Thyroid gland (tissue), 4 donors: Measurements from ENCODE around the gene TBC1D5. TPM values are rescaled to one million over a fixed set of nuclear protein-coding genes. Genes with fewer than 3 reads are reported as not detected.
A peak's percentile ranks its signal among the peaks of the same experiment; 100 is the strongest.

Source experiments
- DNase-seq, 2 donors: peaks; one replicate each; pipeline ENCODE4 v3.0.0-alpha.2; 2019
- H3K27ac ChIP-seq, 3 donors: fragments of 200-600 bp; sonication (generic); 1 replicate in 2 of 3; 2 replicates in 1 of 3; pipeline ENCODE4 v1.5.1; 2016 to 2019; ENCODE audit warnings: mild to moderate bottlenecking in 1 of 3, moderate library complexity in 1 of 3
- H3K27me3 ChIP-seq: fragments of 200-600 bp; sonication (generic); one replicate; pipeline ENCODE4 v1.5.1; 2019
- H3K36me3 ChIP-seq, 2 donors: fragments of 200-600 bp; sonication (generic); one replicate each; pipeline ENCODE4 v1.5.1; 2016 to 2019
- H3K4me1 ChIP-seq, 2 donors: fragments of 200-600 bp; sonication (generic); one replicate each; pipeline ENCODE4 v1.5.1; 2017 to 2019
- H3K4me3 ChIP-seq, 3 donors: fragments of 200-600 bp; sonication (generic); replicated peaks in 1 of 3; 1 replicate in 2 of 3; 2 replicates in 1 of 3; pipeline ENCODE4 v1.5.1; 2016; ENCODE audit warnings: mild to moderate bottlenecking in 1 of 3
- H3K9me3 ChIP-seq: fragments of 200-600 bp; sonication (generic); one replicate; pipeline ENCODE4 v1.5.1; 2017
- POLR2A ChIP-seq, 2 donors: fragments of 450-650 bp; IDR thresholded peaks; one replicate each; pipeline ENCODE4 v1.6.1; 2017; ENCODE audit warnings: antibody characterized with exemption in 2 of 2, mild to moderate bottlenecking in 2 of 2, moderate library complexity in 1 of 2
- WGBS, 2 donors: methylation state at CpG; one replicate each; pipeline ENCODE4 v1.1.5; 2017; 5-methylcytosine and 5-hydroxymethylcytosine counted together
- intact Hi-C: fragments of 100-400 bp; cut with DNase I; formaldehyde crosslinking; loops from one replicate; pipeline ENCODE4 v1.15.1; 2023
- total RNA-seq, 4 donors: library from RNA; depleted of rRNA; stranded (reverse); fragments of >200 nt; gene quantifications; one replicate each; pipeline ENCODE4 v1.2.3, GENCODE V29; 2016
- TF ChIP-seq, protein P1 (sequence below), 6 experiments: fragments of 200-600 bp in 3 of 6; fragments of 450-650 bp in 3 of 6; sonication (generic) in 3 of 6; IDR thresholded peaks; one replicate each; pipeline ENCODE4 v1.5.1; 2016 to 2019; ENCODE audit warnings: antibody characterized with exemption in 6 of 6, mild to moderate bottlenecking in 2 of 6, inconsistent platforms in 1 of 6, moderate library complexity in 1 of 6

The TBC1D5 gene
- total RNA-seq, 4 donors from 2014 or later = 115 to 141 (median 133) TPM

DNA sequence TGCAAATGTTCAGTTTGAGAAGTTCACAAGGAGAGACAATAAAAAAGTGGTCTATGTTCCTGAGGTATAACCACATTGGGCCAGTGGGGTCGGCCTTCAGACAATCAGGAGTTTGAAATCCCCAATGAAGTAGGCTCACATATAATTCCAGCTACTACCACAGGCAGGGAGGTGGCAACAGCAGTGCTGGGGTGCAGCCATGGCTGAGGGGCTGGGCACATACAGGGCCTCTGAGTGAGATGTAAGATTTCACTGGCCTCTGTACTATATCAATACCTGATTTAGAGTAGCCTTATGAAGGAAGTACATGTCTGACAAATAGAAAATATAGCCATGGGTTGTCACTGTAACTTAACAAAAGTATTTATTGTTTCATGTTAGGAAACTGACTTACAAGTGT is 402.2 kb downstream of the TBC1D5 start:
- H3K36me3 ChIP-seq = no peaks in the 10 kb centered on the region
- no peak for DNase-seq
- WGBS, 2 donors = 92 to 100% methylated on average over 1 of the region's 1 CpG
- intact Hi-C loops = no loop called here
- no peaks in the 10 kb centered on the region for H3K9me3 ChIP-seq
- TF ChIP-seq POLR2A (IDR thresholded peaks at IDR 0.05) = no peak
- TF ChIP-seq, protein P1, sequence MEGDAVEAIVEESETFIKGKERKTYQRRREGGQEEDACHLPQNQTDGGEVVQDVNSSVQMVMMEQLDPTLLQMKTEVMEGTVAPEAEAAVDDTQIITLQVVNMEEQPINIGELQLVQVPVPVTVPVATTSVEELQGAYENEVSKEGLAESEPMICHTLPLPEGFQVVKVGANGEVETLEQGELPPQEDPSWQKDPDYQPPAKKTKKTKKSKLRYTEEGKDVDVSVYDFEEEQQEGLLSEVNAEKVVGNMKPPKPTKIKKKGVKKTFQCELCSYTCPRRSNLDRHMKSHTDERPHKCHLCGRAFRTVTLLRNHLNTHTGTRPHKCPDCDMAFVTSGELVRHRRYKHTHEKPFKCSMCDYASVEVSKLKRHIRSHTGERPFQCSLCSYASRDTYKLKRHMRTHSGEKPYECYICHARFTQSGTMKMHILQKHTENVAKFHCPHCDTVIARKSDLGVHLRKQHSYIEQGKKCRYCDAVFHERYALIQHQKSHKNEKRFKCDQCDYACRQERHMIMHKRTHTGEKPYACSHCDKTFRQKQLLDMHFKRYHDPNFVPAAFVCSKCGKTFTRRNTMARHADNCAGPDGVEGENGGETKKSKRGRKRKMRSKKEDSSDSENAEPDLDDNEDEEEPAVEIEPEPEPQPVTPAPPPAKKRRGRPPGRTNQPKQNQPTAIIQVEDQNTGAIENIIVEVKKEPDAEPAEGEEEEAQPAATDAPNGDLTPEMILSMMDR (IDR thresholded peaks at IDR 0.05) = no peak
- no peaks in the 10 kb centered on the region for H3K4me1 ChIP-seq
- no peak overlapping the region for H3K27ac ChIP-seq
- H3K4me3 ChIP-seq = no peak overlapping the region
- H3K27me3 ChIP-seq = no peaks in the 10 kb centered on the region

DNA sequence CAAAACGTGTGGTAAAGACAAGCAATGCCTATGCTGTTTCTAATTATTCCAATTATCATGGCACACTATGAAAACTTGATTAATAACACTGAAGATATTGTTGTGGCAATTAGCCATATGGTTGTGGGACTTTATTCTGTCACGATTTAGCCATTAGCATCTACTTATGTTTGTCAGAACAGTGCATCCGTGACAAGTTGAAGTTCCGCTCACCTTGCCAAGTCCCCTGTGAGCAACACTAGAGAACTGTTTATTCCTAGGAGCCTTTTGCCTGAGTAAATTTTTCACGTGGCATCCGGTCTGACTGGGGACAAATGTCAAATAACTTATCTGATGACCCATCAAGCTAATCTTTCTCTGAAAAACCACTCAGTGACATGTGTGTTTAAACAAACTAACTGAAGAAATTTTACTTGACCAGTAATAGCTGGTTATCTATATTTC is 403.3 kb downstream of the TBC1D5 start:
- Histone ChIP-seq H3K27me3 (no peaks in the 10 kb centered on the region), H3K4me1 (no peaks in the 10 kb centered on the region), H3K36me3 (no peaks in the 10 kb centered on the region), H3K27ac (no peak overlapping the region), H3K9me3 (no peaks in the 10 kb centered on the region), H3K4me3 (no peak overlapping the region)
- DNase-seq = peak; percentile 46 to 66
- WGBS, 2 donors = 38 to 42% methylated on average over 6 of the region's 6 CpGs
- intact Hi-C loops = no loop called here
- TF ChIP-seq POLR2A (IDR thresholded peaks at IDR 0.05) = no peak
- TF ChIP-seq, protein P1 (IDR thresholded peaks at IDR 0.05) = no peak

DNA sequence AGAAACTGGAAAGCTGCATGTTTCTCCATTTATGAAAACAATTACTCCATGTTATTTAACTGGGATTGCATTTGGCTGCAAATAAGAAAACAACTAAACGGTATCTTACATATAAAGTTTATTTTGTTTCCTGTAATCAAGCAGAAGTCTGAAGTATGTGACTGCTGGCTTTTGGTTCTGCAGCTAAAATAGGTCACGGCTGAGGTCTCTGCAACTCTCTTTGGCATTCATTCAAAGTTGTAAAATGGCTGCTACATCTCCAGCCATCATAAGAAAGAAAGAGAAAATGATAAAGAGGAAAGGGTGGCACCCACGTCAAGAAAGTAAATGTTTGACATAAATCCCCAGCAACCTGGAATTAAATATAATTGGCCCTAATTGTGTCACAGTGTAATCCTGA is 406.1 kb downstream of the TBC1D5 start:
- Histone ChIP-seq H3K27me3 (no peaks in the 10 kb centered on the region), H3K27ac (no peak overlapping the region), H3K36me3 (no peaks in the 10 kb centered on the region), H3K4me3 (no peak overlapping the region), H3K4me1 (no peaks in the 10 kb centered on the region), H3K9me3 (no peaks in the 10 kb centered on the region)
- intact Hi-C loops = no loop called here
- 19 to 20% methylated on average over 3 of the region's 3 CpGs for WGBS, 2 donors
- no peak for TF ChIP-seq POLR2A (IDR thresholded peaks at IDR 0.05)
- TF ChIP-seq, protein P1 (IDR thresholded peaks at IDR 0.05) = no peak
- peak; percentile 17 to 26 for DNase-seq

DNA sequence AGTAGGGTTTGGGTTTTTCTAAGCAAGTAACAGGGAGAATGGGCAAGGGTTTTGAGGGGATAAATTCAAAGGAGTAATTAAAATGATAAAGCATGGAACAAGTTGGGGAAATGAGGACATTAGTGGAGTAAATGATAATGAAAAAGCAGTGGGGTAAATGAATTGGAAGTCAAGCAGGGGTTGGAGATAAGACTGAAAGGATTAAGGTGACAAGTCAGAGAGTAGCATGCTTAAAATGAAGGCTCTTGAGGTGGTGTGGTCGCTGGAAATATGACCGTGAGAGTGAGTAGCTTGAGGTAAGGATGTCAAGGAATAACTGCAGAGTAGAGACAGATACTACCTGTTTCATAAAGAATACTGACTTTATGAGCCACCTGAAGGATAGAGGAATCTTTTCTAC is 408.5 kb downstream of the TBC1D5 start:
- DNase-seq = no peak
- 88 to 92% methylated on average over 2 of the region's 2 CpGs for WGBS, 2 donors
- Histone ChIP-seq H3K27me3 (no peaks in the 10 kb centered on the region), H3K27ac (no peak overlapping the region), H3K9me3 (no peaks in the 10 kb centered on the region), H3K4me1 (no peaks in the 10 kb centered on the region), H3K4me3 (no peak overlapping the region), H3K36me3 (no peaks in the 10 kb centered on the region)
- intact Hi-C loops = no loop called here
- TF ChIP-seq, protein P1 (IDR thresholded peaks at IDR 0.05) = no peak
- no peak for TF ChIP-seq POLR2A (IDR thresholded peaks at IDR 0.05)

DNA sequence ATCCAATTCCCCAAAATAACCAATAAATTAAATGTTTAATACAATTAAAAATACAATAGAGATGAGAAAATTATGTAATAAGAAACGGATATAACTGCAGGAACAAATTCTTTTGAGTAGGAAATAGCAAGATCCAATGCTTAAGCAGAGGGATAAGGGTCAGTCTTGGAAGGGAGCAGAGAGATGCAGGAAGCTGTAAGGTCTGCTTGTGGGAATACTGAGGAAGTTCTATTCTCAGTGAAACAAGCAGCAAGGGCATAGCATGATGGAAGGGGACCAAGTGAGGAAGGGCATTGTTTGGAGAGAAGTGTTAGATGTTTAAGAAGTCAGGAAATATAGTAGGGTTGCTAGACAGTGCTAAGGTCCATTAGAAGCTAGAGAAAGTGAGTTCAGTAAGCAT is 409.0 kb downstream of the TBC1D5 start:
- Histone ChIP-seq H3K9me3 (no peaks in the 10 kb centered on the region), H3K36me3 (no peaks in the 10 kb centered on the region), H3K4me1 (no peaks in the 10 kb centered on the region), H3K4me3 (no peak overlapping the region), H3K27ac (no peak overlapping the region), H3K27me3 (no peaks in the 10 kb centered on the region)
- intact Hi-C loops = no loop called here
- TF ChIP-seq, protein P1 (IDR thresholded peaks at IDR 0.05) = no peak
- no peak for TF ChIP-seq POLR2A (IDR thresholded peaks at IDR 0.05)
- DNase-seq = no peak
- WGBS, 2 donors = 77 to 85% methylated on average over 1 of the region's 1 CpG
